Measurements from ENCODE around the gene MYO7A. TPM values are rescaled to one million over a fixed set of nuclear protein-coding genes. Genes with fewer than 3 reads are reported as not detected.

Gene MYO7A
- total and polyA plus RNA-seq, 3 experiments from 2014 or later = 0.06 to 0.31 (median 0.20) TPM

DNA sequence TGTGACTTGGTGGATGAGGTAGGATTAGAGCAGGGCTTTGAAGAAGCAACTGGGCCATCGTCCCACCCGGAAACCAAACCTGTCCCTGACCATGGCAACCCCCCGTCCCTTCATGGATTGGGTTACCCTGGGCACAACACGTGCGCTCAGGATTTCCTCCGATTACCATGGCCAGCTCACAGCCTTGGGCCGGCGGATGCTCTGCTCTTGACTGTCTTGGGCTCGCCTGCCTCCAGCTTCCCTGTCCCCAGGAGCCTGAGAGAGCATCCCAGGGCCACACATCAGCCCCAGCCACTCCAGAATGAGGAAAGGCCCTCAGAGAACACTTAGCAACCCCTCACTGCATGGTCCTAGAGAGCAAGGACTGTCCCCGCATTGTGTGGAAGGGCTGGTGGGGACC is 22.8 kb downstream of the MYO7A start:
- POLR2A ChIA-PET = no interaction called here
- DNase-seq = no peak

DNA sequence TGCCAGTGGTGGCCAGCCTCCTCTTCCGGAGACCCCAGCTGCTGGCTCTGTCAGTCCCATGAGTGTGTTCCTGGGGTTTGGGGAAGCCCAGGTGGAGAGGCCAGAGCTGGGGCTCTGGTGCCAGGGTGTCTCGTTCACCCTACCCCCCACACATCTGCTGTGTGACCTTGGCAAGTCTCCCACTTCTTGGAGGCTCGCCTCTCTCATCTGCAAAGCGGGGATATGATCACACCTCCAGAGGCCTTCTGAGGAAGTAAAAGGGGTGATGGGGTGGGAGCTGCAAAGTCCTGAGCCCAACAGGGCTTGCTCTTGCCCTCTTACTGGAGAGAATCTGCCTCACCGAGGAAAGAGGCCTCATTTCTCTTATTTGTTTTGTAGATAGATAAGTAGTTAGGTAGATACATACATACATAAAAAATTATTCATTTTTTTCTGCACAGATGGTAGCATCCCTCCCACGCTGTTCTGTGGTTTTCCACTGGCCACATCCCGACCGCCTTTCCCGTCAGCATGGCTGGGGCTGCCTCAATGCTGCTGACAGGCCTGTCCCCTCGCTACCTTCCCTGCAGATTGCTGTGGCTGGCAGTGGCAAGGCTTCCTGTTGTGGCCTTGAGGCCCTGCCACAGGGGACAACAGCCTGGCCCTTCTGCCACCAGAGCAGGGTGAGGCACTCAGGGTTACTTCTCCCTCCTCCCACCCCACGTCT is 23.9 kb downstream of the MYO7A start:
- no peaks in the 10 kb centered on the region for H3K27me3 Mint-ChIP-seq
- CTCF ChIA-PET = interaction anchor here (1.0 kb wide), 1 partner anchor 36 kb away, joined by 3 read pairs; no protein-coding TSS in a partner anchor
- POLR2A ChIA-PET = no interaction called here
- no peaks in the 10 kb centered on the region for H3K36me3 Mint-ChIP-seq
- Histone ChIP-seq H3K4me1 (ENCODE audit: insufficient read depth, low read length) (peaks cover 21% of the 10 kb centered on the region), H3K4me3 (ENCODE audit: low read length) (no peak overlapping the region), H3K9me3 (ENCODE audit: low read length) (no peaks in the 10 kb centered on the region), H3K27me3 (ENCODE audit: insufficient read depth, low read length, poor library complexity, severe bottlenecking) (no peaks in the 10 kb centered on the region), H3K27ac (ENCODE audit: low read depth, low read length) (no peak overlapping the region), H3K36me3 (ENCODE audit: insufficient read depth, low read length) (no peaks in the 10 kb centered on the region)
- peak overlapping the region; percentile 12 to 93 (median 86) for H3K27ac Mint-ChIP-seq
- H3K9me3 Mint-ChIP-seq = no peaks in the 10 kb centered on the region
- peak; percentile 17 to 72 (median 60) for DNase-seq
- H3K4me3 Mint-ChIP-seq = peak overlapping the region; percentile 4 to 76 (median 44)
- H3K4me1 Mint-ChIP-seq = peaks cover 51 to 64% (median 53%) of the 10 kb centered on the region in 3 donors

More for the DNA sequence above, 22.8 kb downstream of the MYO7A start:
- no peak overlapping the region for H3K4me3 ChIP-seq (ENCODE audit: low read length)
- Mint-ChIP-seq H3K4me3 (no peak overlapping the region), H3K36me3 (no peaks in the 10 kb centered on the region), H3K9me3 (no peaks in the 10 kb centered on the region), H3K4me1 (peaks cover 50 to 66% (median 52%) of the 10 kb centered on the region in 3 donors), H3K27me3 (no peaks in the 10 kb centered on the region), H3K27ac (peak overlapping the region in 2 of 8 donors; percentile 17 to 63)
- no peaks in the 10 kb centered on the region for H3K36me3 ChIP-seq (ENCODE audit: insufficient read depth, low read length)
- H3K4me1 ChIP-seq (ENCODE audit: insufficient read depth, low read length) = peaks cover 21% of the 10 kb centered on the region
- no peaks in the 10 kb centered on the region for H3K9me3 ChIP-seq (ENCODE audit: low read length)
- H3K27ac ChIP-seq (ENCODE audit: low read depth, low read length) = no peak overlapping the region
- H3K27me3 ChIP-seq (ENCODE audit: insufficient read depth, low read length, poor library complexity, severe bottlenecking) = no peaks in the 10 kb centered on the region
- CTCF ChIA-PET = interaction anchor here (0.8 to 3.2 kb wide), 2 partner anchors 23 to 37 kb away, joined by 3 to 14 read pairs; partner anchors contain the start of gene MYO7A

DNA sequence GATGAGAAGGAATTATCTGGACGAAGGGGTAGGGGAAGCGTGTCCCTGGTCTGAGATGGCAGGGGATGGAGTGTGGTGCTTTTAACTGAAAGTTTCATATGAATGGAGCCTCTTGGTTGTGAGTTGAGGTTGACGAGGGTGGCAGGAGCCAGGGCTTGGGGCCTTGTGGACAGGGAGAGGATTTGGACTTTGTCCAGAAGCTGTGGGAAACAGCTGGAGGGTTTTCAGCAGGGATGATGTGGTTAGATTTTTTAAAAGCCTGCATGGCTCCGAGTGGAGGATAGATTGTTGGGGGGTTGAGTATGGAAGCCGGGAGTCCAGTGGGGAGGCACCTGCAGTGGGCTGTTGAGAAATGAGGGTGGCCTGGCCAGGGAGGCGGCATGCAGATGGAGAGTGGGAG is 24.8 kb downstream of the MYO7A start:
- H3K36me3 Mint-ChIP-seq = no peaks in the 10 kb centered on the region
- peak overlapping the region; percentile 12 to 91 (median 86) for H3K27ac Mint-ChIP-seq
- Histone ChIP-seq H3K9me3 (ENCODE audit: low read length) (no peaks in the 10 kb centered on the region), H3K27me3 (ENCODE audit: insufficient read depth, low read length, poor library complexity, severe bottlenecking) (no peaks in the 10 kb centered on the region), H3K27ac (ENCODE audit: low read depth, low read length) (no peak overlapping the region), H3K4me3 (ENCODE audit: low read length) (no peak overlapping the region), H3K36me3 (ENCODE audit: insufficient read depth, low read length) (no peaks in the 10 kb centered on the region), H3K4me1 (ENCODE audit: insufficient read depth, low read length) (peaks cover 21% of the 10 kb centered on the region)
- ChIA-PET CTCF (interaction anchor here (1.5 kb wide), 1 partner anchor 25 kb away, joined by 6 read pairs; the partner anchor contains the start of gene MYO7A), POLR2A (no interaction called here)
- H3K27me3 Mint-ChIP-seq = no peaks in the 10 kb centered on the region
- peak overlapping the region in 5 of 7 donors; percentile 4 to 68 (median 43) for H3K4me3 Mint-ChIP-seq
- H3K4me1 Mint-ChIP-seq = peaks cover 43 to 55% (median 48%) of the 10 kb centered on the region in 3 donors
- H3K9me3 Mint-ChIP-seq = no peaks in the 10 kb centered on the region
- no peak for DNase-seq

GRCh38 chr11:77153276-77154185 is 25.5 kb downstream of the MYO7A start:
- Histone ChIP-seq H3K4me1 (ENCODE audit: insufficient read depth, low read length) (peaks cover 21% of the 10 kb centered on the region), H3K9me3 (ENCODE audit: low read length) (no peaks in the 10 kb centered on the region), H3K4me3 (ENCODE audit: low read length) (no peak overlapping the region), H3K36me3 (ENCODE audit: insufficient read depth, low read length) (no peaks in the 10 kb centered on the region), H3K27me3 (ENCODE audit: insufficient read depth, low read length, poor library complexity, severe bottlenecking) (no peaks in the 10 kb centered on the region), H3K27ac (ENCODE audit: low read depth, low read length) (no peak overlapping the region)
- Mint-ChIP-seq H3K9me3 (no peaks in the 10 kb centered on the region), H3K27me3 (no peaks in the 10 kb centered on the region), H3K27ac (peak overlapping the region in 5 of 8 donors; percentile 84 to 98 (median 86)), H3K4me3 (peak overlapping the region in 3 of 7 donors; percentile 28 to 61 (median 44)), H3K4me1 (peaks cover 36 to 48% (median 43%) of the 10 kb centered on the region in 3 donors), H3K36me3 (no peaks in the 10 kb centered on the region)
- CTCF ChIA-PET = interaction anchor here (1.5 kb wide), 1 partner anchor 26 kb away, joined by 6 read pairs; the partner anchor contains the start of gene MYO7A
- DNase-seq = no peak
- POLR2A ChIA-PET = no interaction called here

- H3K36me3 ChIP-seq (ENCODE audit: insufficient read depth, low read length) = no peaks in the 10 kb centered on the region
Observed at GRCh38 chr11:77154381-77155081, 26.5 kb downstream of the MYO7A start.

DNA sequence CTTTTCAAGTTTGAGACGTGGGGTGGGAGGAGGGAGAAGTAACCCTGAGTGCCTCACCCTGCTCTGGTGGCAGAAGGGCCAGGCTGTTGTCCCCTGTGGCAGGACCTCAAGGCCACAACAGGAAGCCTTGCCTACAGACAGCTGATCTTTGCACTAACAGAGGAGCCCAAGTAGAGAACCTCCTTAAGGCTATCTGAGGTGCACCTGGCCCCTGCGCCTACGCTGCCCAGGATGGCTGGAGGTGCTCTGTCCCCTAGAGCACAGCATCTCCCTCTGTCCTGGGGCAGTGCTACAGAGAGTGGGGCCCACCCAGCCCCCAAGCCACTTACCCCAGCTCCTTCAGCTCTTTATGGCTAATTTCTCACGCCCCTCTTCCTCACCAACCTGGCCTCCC is 27.0 kb downstream of the MYO7A start:
- no peak for DNase-seq
- H3K27me3 ChIP-seq (ENCODE audit: insufficient read depth, low read length, poor library complexity, severe bottlenecking) = no peaks in the 10 kb centered on the region
- H3K4me1 ChIP-seq (ENCODE audit: insufficient read depth, low read length) = peaks cover 17% of the 10 kb centered on the region
- POLR2A ChIA-PET = no interaction called here
- Mint-ChIP-seq H3K27me3 (peaks cover 0 to 1% of the 10 kb centered on the region in 2 donors), H3K4me1 (peaks cover 36 to 44% (median 40%) of the 10 kb centered on the region in 3 donors), H3K9me3 (no peaks in the 10 kb centered on the region), H3K4me3 (peak overlapping the region in 1 of 7 donors; percentile 8), H3K27ac (peak overlapping the region in 2 of 8 donors; percentile 34 to 61), H3K36me3 (no peaks in the 10 kb centered on the region)
- no peak overlapping the region for H3K4me3 ChIP-seq (ENCODE audit: low read length)
- CTCF ChIA-PET = interaction anchor here (1.7 kb wide), 1 partner anchor 8 kb away, joined by 3 read pairs; no protein-coding TSS in a partner anchor
- no peak overlapping the region for H3K27ac ChIP-seq (ENCODE audit: low read depth, low read length)
- H3K36me3 ChIP-seq (ENCODE audit: insufficient read depth, low read length) = no peaks in the 10 kb centered on the region
- no peaks in the 10 kb centered on the region for H3K9me3 ChIP-seq (ENCODE audit: low read length)

More at GRCh38 chr11:77154381-77155081, 26.5 kb downstream of the MYO7A start:
- Mint-ChIP-seq H3K4me1 (peaks cover 36 to 46% (median 41%) of the 10 kb centered on the region in 3 donors), H3K4me3 (peak overlapping the region in 2 of 7 donors; percentile 20 to 44), H3K9me3 (no peaks in the 10 kb centered on the region), H3K36me3 (no peaks in the 10 kb centered on the region), H3K27me3 (no peaks in the 10 kb centered on the region), H3K27ac (peak overlapping the region in 4 of 8 donors; percentile 28 to 61 (median 45))
- ChIA-PET POLR2A (no interaction called here), CTCF (interaction anchor here (1.5 kb wide), 1 partner anchor 27 kb away, joined by 6 read pairs; the partner anchor contains the start of gene MYO7A)
- Histone ChIP-seq H3K27ac (ENCODE audit: low read depth, low read length) (no peak overlapping the region), H3K4me3 (ENCODE audit: low read length) (no peak overlapping the region), H3K4me1 (ENCODE audit: insufficient read depth, low read length) (peaks cover 17% of the 10 kb centered on the region), H3K27me3 (ENCODE audit: insufficient read depth, low read length, poor library complexity, severe bottlenecking) (no peaks in the 10 kb centered on the region), H3K9me3 (ENCODE audit: low read length) (no peaks in the 10 kb centered on the region)
- DNase-seq = no peak

DNA sequence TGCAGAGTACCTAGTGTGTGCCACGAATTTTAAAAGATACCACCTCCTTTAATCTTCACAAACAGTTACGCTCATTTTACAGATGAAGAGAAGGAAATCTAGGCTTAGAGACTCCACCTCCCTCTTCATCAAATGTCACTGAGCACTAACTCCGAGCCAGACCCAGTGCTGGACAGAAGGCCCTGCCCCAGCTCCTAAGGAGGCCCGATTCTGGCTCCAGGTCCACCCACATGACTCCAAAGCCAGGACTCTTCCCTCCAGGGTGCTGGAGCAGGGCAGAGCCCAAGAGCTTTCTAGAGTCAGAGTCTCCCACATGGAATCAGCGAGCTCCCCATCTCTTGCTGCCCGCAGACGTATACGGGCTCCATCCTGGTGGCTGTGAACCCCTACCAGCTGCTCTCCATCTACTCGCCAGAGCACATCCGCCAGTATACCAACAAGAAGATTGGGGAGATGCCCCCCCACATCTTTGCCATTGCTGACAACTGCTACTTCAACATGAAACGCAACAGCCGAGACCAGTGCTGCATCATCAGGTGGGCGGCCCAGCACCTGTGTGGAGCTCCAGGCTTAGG is 27.6 kb downstream of the MYO7A start:
- H3K27me3 Mint-ChIP-seq = peaks cover 0 to 1% of the 10 kb centered on the region in 2 donors
- H3K27me3 ChIP-seq (ENCODE audit: insufficient read depth, low read length, poor library complexity, severe bottlenecking) = no peaks in the 10 kb centered on the region
- H3K9me3 ChIP-seq (ENCODE audit: low read length) = no peaks in the 10 kb centered on the region
- H3K9me3 Mint-ChIP-seq = no peaks in the 10 kb centered on the region
- peak overlapping the region in 2 of 8 donors; percentile 57 to 61 for H3K27ac Mint-ChIP-seq
- CTCF ChIA-PET = interaction anchor here (1.7 to 1.9 kb wide), 2 partner anchors 9 to 28 kb away, joined by 3 to 7 read pairs; no protein-coding TSS in a partner anchor
- H3K4me1 Mint-ChIP-seq = peaks cover 36 to 43% (median 39%) of the 10 kb centered on the region in 3 donors
- peak overlapping the region in 2 of 7 donors; percentile 8 to 51 for H3K4me3 Mint-ChIP-seq
- peaks cover 17% of the 10 kb centered on the region for H3K4me1 ChIP-seq (ENCODE audit: insufficient read depth, low read length)
- no peaks in the 10 kb centered on the region for H3K36me3 ChIP-seq (ENCODE audit: insufficient read depth, low read length)
- H3K27ac ChIP-seq (ENCODE audit: low read depth, low read length) = no peak overlapping the region
- H3K4me3 ChIP-seq (ENCODE audit: low read length) = no peak overlapping the region
- POLR2A ChIA-PET = no interaction called here
- no peak for DNase-seq
- H3K36me3 Mint-ChIP-seq = no peaks in the 10 kb centered on the region

All from CD8-positive, alpha-beta memory T cell (primary cell).